ENCODE measurements around the gene SNUPN.
A peak's percentile ranks its signal among the peaks of the same experiment; 100 is the strongest.
"Not testable (repeated sequence)": the region's sequence is repeated elsewhere in the genome, so short reads cannot be mapped to it uniquely, and the experiment has no call there.

SNUPN gene

GRCh38 chr15:75590239-75590638, 35.3 kb downstream of the SNUPN start:
- DNase-seq (ENCODE audit: low read depth), result no peak
- H3K4me3 ChIP-seq (ENCODE audit: low read depth, low read length), result no peak overlapping the region
- no peak for TF ChIP-seq CTCF (IDR thresholded peaks at IDR 0.05; ENCODE audit: control insufficient read depth, extremely low read depth, insufficient read depth)

GRCh38 chr15:75589071-75589470, 36.5 kb downstream of the SNUPN start:
- H3K4me3 ChIP-seq (ENCODE audit: low read depth, low read length), result no peak overlapping the region
- DNase-seq (ENCODE audit: low read depth), result no peak
- no peak for TF ChIP-seq CTCF (IDR thresholded peaks at IDR 0.05; ENCODE audit: control insufficient read depth, extremely low read depth, insufficient read depth)

GRCh38 chr15:75586422-75586821, 39.1 kb downstream of the SNUPN start:
- not testable (repeated sequence) for H3K4me3 ChIP-seq (ENCODE audit: low read depth, low read length); DNase-seq (ENCODE audit: low read depth)

- no peak for TF ChIP-seq CTCF (IDR thresholded peaks at IDR 0.05; ENCODE audit: control insufficient read depth, extremely low read depth, insufficient read depth)
- DNase-seq (ENCODE audit: low read depth), result no peak
- no peak overlapping the region for H3K4me3 ChIP-seq (ENCODE audit: low read depth, low read length)
These were observed 41.4 kb downstream of the SNUPN start for GRCh38 chr15:75584121-75584520.

GRCh38 chr15:75583701-75584100, 41.8 kb downstream of the SNUPN start:
- TF ChIP-seq CTCF (IDR thresholded peaks at IDR 0.05; ENCODE audit: control insufficient read depth, extremely low read depth, insufficient read depth), result no peak
- no peak overlapping the region for H3K4me3 ChIP-seq (ENCODE audit: low read depth, low read length)
- no peak for DNase-seq (ENCODE audit: low read depth)

- DNase-seq (ENCODE audit: low read depth); H3K4me3 ChIP-seq (ENCODE audit: low read depth, low read length): not testable (repeated sequence)
These were observed 42.6 kb downstream of the SNUPN start for GRCh38 chr15:75582943-75583342.

- TF ChIP-seq CTCF (IDR thresholded peaks at IDR 0.05; ENCODE audit: control insufficient read depth, extremely low read depth, insufficient read depth), result peak; percentile 47
- peak within 1 kb of the TSS; percentile 62 for H3K4me3 ChIP-seq (ENCODE audit: low read depth, low read length)
- DNase-seq (ENCODE audit: low read depth), result no peak
These were observed 46.3 kb downstream of the SNUPN start, which contains the start of gene PTPN9 for GRCh38 chr15:75578948-75579920. Gene PTPN9 (minus strand): TSS chr15:75579315. CDS start chr15:75578776, 539 bp downstream.
